ENCODE results near the gene PLA1A. TPM values are rescaled to one million over a fixed set of nuclear protein-coding genes. Genes with fewer than 3 reads are reported as not detected.
"Not testable (repeated sequence)": the region's sequence is repeated elsewhere in the genome, so short reads cannot be mapped to it uniquely, and the experiment has no call there.

PLA1A gene
- total RNA-seq, 1 donor from 2014 or later, result 2.8 TPM

DNA sequence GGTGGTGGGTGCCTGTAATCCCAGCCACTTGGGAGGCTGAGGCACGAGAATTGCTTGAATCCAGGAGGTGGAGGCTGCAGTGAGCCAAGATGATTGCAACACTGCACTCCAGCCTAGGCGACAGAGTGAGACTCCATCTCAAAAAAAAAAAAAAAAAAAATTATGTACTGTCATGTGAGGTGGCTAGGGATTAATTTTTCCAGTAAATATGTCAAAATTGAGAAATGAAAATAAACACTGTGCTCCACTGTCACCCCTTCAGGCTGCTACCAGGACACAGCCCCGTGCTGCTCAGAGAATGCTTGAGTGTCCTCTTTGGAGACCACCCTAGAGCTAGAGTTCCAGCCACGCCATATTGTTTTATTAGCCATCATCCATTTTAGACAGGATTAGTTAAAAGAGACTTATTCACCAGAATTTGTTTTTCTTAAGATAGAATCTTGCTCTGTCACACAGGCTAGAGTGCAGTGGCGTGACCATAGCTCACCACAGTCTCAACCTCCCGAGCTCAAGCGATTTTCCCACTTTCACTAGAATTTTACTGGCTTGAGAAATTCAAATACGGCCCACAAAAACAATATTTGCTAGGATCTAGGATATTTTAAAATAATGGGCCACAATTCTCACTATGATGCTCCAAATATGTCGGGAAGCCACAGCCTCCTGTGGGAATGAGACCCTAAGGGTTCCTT, 38.9 kb upstream of the PLA1A start:
- no peak for DNase-seq
- Histone ChIP-seq H3K9me3 (replicated peaks) (peaks cover 3% of the 10 kb centered on the region), H3K4me1 (peaks cover 6% of the 10 kb centered on the region), H3K4me3 (no peak overlapping the region), H3K36me3 (no peaks in the 10 kb centered on the region), H3K27ac (replicated peaks) (no peak overlapping the region), H3K27me3 (ENCODE audit: low read depth) (no peaks in the 10 kb centered on the region)
- intact Hi-C loops (cut with micrococcal nuclease), result no loop called here
- TF ChIP-seq, protein P1, sequence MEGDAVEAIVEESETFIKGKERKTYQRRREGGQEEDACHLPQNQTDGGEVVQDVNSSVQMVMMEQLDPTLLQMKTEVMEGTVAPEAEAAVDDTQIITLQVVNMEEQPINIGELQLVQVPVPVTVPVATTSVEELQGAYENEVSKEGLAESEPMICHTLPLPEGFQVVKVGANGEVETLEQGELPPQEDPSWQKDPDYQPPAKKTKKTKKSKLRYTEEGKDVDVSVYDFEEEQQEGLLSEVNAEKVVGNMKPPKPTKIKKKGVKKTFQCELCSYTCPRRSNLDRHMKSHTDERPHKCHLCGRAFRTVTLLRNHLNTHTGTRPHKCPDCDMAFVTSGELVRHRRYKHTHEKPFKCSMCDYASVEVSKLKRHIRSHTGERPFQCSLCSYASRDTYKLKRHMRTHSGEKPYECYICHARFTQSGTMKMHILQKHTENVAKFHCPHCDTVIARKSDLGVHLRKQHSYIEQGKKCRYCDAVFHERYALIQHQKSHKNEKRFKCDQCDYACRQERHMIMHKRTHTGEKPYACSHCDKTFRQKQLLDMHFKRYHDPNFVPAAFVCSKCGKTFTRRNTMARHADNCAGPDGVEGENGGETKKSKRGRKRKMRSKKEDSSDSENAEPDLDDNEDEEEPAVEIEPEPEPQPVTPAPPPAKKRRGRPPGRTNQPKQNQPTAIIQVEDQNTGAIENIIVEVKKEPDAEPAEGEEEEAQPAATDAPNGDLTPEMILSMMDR (IDR thresholded peaks at IDR 0.05; ENCODE audit: borderline replicate concordance), result no peak

DNA sequence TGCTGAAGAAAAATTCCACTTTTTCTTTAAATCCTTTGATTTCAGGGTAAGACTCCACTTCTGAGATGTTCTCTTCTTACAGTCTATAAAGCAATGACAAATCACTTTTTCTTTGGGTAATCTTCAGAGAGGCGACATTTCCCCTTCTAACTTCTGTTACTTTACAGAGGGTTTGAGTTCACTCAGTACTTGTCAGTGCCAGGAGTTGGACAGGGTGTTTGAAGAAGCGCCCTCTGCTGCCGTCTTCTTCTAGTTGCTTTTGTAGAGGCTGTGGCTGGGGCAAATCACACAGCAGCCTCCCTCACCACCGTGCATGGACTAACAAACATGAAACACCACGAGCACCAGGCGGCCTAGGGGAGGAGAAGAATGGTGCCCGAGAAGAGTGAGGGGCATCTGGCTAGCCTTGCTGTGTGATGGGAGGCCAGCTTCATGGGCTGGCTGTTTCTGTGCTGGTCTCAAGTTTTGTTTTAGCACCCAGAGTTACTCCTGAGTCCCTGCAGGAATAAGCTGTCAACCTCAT, 38.2 kb upstream of the PLA1A start, which contains the start of gene CD80:
TSS of gene CD80 (minus strand) at position 174 of the 523 bp plus-strand sequence. CDS start 1,886 bp downstream, outside the sequence.
- intact Hi-C loops (cut with micrococcal nuclease), result no loop called here
- DNase-seq, result peak; percentile 43
- Histone ChIP-seq H3K27me3 (ENCODE audit: low read depth) (no peaks in the 10 kb centered on the region), H3K9me3 (replicated peaks) (peaks cover 10% of the 10 kb centered on the region), H3K4me1 (peaks cover 6% of the 10 kb centered on the region), H3K27ac (replicated peaks) (no peak within 1 kb of the TSS), H3K36me3 (no peaks in the 10 kb centered on the region), H3K4me3 (no peak within 1 kb of the TSS)
- TF ChIP-seq, protein P1 (IDR thresholded peaks at IDR 0.05; ENCODE audit: borderline replicate concordance), result peak; percentile 43

DNA sequence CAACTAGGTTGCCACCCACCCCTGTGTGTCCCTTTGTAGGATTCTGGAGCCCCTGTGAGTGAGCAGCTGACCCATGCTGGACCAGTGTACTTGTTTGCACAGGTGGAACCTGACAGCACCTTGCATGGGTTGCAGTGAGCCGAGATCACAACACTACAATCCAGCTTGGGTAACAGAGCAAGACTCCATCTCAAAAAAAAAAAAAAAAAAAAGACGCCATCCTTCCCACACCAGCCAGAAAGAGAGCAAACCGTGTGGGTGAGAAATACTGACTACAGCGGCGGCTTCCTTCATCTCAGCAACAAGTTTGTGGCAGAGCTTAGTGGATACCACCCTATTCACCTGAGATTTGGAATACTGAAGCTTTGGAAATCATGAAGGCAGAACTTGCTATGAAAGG, 37.5 kb upstream of the PLA1A start:
- TF ChIP-seq, protein P1 (IDR thresholded peaks at IDR 0.05; ENCODE audit: borderline replicate concordance), result no peak
- Histone ChIP-seq H3K27me3 (ENCODE audit: low read depth) (no peaks in the 10 kb centered on the region), H3K36me3 (no peaks in the 10 kb centered on the region), H3K27ac (replicated peaks) (no peak overlapping the region), H3K4me3 (no peak overlapping the region), H3K4me1 (peaks cover 6% of the 10 kb centered on the region), H3K9me3 (replicated peaks) (peaks cover 10% of the 10 kb centered on the region)
- DNase-seq, result no peak
- intact Hi-C loops (cut with micrococcal nuclease), result no loop called here

DNA sequence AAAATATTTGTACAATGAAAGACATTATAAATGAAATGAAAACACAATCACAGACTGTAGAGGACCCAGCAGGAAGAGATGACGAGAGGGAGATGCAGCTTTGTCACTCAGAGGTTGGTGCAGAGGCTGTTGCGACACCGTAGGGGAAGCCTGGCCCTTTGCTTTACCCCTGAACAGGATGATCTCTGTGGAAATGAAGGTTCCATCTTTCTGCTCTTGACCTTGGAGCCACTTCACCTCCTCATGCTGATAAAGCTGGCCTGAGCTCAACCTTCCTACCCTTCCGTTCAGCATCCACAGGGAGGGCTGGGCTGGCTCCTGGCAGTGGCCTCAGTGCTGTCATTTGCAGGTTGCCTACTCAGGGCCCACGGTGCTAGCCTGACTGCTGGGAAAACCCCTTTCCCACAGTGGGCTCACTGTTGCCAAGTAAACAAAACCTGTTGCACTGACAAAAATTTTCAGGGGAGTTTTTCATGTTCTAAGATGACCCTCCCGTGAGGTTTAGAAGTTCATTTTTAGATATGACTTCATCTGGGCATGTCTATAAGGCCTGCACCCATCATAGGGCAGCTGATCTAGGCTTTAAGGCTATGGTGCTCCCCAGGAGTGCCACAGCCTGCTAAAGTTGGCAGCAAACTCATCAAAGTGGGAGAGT, 35.3 kb upstream of the PLA1A start:
- Histone ChIP-seq H3K27ac (replicated peaks) (no peak overlapping the region), H3K9me3 (replicated peaks) (peaks cover 10% of the 10 kb centered on the region), H3K36me3 (no peaks in the 10 kb centered on the region), H3K4me3 (no peak overlapping the region), H3K27me3 (ENCODE audit: low read depth) (no peaks in the 10 kb centered on the region), H3K4me1 (peaks cover 6% of the 10 kb centered on the region)
- intact Hi-C loops (cut with micrococcal nuclease), result no loop called here
- DNase-seq, result no peak
- TF ChIP-seq, protein P1 (IDR thresholded peaks at IDR 0.05; ENCODE audit: borderline replicate concordance), result no peak

DNA sequence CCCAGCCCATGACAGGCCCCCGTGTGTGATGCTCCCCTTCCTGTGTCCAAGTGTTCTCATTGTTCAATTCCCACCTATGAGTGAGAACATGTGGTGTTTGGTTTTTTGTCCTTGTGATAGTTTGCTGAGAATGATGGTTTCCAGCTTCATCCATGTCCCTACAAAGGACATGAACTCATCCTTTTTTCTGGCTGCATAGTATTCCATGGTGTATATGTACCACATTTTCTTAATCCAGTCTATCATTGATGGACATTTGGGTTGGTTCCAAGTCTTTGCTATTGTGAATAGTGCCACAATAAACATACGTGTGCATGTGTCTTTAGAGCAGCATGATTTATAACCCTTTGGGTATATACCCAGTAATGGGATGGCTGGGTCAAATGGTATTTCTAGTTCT, 34.4 kb upstream of the PLA1A start:
- H3K4me1 ChIP-seq; DNase-seq; H3K27me3 ChIP-seq (ENCODE audit: low read depth); H3K27ac ChIP-seq (replicated peaks); H3K36me3 ChIP-seq; intact Hi-C loops (cut with micrococcal nuclease); H3K4me3 ChIP-seq: not testable (repeated sequence)
- peaks cover 10% of the 10 kb centered on the region for H3K9me3 ChIP-seq (replicated peaks)

DNA sequence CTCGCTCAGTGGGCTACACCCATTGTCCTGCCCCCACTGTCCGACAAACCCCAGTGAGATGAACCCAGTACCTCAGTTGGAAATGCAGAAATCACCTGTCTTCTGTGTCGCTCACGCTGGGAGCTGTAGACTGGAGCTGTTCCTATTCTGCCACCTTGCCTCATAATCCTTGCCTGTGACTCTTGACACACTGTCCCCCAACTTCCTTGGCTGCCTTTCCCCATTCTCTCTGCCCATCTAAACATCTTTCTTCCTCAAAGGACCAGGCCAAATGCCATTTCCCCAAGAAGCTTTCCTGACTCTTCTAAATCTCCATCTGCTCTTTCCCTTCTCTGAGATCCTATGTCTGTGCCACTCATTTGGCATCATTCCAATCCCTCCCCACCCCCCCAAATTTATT, 28.5 kb upstream of the PLA1A start:
- H3K27me3 ChIP-seq (ENCODE audit: low read depth), result no peaks in the 10 kb centered on the region
- H3K27ac ChIP-seq (replicated peaks), result no peak overlapping the region
- intact Hi-C loops (cut with micrococcal nuclease), result no loop called here
- TF ChIP-seq, protein P1 (IDR thresholded peaks at IDR 0.05; ENCODE audit: borderline replicate concordance), result no peak
- peaks cover 4% of the 10 kb centered on the region for H3K9me3 ChIP-seq (replicated peaks)
- no peak overlapping the region for H3K4me3 ChIP-seq
- H3K36me3 ChIP-seq, result no peaks in the 10 kb centered on the region
- DNase-seq, result no peak
- peaks cover 18% of the 10 kb centered on the region for H3K4me1 ChIP-seq

Measured in left ventricle myocardium inferior (tissue), 1 donor.